GM12872 (cell line): ENCODE results near the gene CTNNA2.

ENCODE experiments used
- TF ChIP-seq, protein P1 (sequence below): IDR thresholded peaks from 3 replicates; pipeline ENCODE4 v1.5.1; 2011; ENCODE audit warnings: low read depth, mild to moderate bottlenecking, low read length, moderate library complexity; ENCODE audit not compliant: insufficient read depth

CTNNA2 gene

DNA sequence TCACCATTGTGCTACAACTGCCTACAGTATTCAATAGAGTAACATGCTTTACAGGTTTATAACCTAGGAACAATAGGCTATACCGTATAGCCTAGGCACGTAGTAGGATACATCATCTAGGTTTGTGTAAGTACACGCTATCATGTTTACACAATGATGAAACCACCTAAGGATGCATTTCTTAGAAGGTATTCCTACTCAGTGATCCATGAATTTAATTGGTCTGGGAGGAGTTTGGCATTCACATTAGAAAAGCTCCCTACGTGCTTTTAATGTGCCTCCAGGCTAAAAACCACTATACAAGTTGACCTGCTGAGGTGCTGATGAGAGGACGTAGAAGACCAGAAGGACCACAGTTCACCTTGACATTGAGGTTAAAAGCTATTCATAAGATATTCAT, 946.2 kb downstream of the CTNNA2 start:
- TF ChIP-seq, protein P1, sequence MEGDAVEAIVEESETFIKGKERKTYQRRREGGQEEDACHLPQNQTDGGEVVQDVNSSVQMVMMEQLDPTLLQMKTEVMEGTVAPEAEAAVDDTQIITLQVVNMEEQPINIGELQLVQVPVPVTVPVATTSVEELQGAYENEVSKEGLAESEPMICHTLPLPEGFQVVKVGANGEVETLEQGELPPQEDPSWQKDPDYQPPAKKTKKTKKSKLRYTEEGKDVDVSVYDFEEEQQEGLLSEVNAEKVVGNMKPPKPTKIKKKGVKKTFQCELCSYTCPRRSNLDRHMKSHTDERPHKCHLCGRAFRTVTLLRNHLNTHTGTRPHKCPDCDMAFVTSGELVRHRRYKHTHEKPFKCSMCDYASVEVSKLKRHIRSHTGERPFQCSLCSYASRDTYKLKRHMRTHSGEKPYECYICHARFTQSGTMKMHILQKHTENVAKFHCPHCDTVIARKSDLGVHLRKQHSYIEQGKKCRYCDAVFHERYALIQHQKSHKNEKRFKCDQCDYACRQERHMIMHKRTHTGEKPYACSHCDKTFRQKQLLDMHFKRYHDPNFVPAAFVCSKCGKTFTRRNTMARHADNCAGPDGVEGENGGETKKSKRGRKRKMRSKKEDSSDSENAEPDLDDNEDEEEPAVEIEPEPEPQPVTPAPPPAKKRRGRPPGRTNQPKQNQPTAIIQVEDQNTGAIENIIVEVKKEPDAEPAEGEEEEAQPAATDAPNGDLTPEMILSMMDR: no peak

- TF ChIP-seq, protein P1: no peak
Measured at GRCh38 chr2:80461505-80462197, 948.8 kb downstream of the CTNNA2 start.

- TF ChIP-seq, protein P1: no peak
Measured at GRCh38 chr2:80462654-80463053, 949.8 kb downstream of the CTNNA2 start.

GRCh38 chr2:80464275-80464674, 951.4 kb downstream of the CTNNA2 start:
- TF ChIP-seq, protein P1: no peak

- TF ChIP-seq, protein P1: no peak
Measured at GRCh38 chr2:80467262-80467811, 954.5 kb downstream of the CTNNA2 start.

GRCh38 chr2:80469428-80469827, 956.6 kb downstream of the CTNNA2 start:
- TF ChIP-seq, protein P1: no peak

DNA sequence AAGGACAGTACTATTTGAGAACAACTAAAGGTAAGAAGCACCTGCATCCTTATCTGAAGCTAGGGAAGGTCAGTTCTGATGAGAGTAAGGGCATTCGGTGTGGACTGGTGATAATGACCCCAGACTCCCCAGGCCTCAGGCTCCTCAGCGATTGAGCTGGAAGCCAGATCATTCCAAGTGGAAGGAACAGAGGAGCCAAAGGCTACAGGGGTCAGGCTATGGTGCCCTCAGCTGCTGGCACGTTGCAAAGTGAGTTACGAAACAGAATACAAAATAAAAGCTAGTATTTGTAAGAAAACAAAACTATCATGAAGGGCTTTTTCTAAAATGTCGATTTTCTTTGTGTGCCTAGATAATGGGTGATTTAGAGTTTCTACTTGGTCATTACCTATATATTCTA, 960.2 kb downstream of the CTNNA2 start:
- TF ChIP-seq, protein P1: no peak

DNA sequence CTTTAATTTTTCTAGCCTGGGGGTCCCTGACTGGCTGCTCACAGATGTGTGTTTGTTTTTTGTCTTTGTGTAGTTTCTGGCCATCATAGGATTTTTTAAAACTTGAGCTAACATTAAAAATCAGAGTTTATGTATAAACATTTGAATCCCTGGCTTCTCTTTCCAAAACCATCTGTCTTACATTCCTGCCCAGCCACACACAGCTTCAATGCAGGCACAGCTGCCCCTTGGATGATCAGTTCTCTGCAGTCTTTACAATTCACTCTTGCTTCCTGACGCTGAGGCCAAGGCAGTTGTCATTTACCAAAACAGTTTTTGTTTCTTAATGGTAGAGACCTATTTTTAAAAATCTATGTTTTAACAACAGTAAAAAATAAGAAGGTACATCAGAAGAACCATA, 960.9 kb downstream of the CTNNA2 start:
- TF ChIP-seq, protein P1: no peak
